ENCODE results near the gene PEAK3.

PEAK3 gene, protein sequence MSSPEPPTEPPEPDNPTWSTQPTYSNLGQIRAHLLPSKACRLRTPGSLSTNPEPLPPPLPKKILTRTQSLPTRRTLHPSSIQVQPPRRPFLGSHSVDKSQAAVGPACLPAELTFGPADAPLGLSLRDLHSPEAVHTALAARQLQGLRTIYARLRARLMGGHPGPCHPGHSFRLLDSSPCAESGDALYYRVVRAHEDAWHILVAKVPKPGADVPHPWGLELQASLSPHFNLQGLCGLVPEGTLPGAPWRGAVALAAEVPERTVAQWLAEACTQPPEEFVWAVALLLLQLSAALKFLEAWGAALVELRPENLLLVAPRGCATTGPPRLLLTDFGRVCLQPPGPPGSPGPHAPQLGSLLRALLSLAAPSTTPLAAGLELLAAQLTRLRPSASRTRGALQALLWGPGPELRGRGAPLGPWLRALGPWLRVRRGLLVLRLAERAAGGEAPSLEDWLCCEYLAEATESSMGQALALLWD
- 0 to 0.34 reads per million in 2 donors for total RNA-seq

DNA sequence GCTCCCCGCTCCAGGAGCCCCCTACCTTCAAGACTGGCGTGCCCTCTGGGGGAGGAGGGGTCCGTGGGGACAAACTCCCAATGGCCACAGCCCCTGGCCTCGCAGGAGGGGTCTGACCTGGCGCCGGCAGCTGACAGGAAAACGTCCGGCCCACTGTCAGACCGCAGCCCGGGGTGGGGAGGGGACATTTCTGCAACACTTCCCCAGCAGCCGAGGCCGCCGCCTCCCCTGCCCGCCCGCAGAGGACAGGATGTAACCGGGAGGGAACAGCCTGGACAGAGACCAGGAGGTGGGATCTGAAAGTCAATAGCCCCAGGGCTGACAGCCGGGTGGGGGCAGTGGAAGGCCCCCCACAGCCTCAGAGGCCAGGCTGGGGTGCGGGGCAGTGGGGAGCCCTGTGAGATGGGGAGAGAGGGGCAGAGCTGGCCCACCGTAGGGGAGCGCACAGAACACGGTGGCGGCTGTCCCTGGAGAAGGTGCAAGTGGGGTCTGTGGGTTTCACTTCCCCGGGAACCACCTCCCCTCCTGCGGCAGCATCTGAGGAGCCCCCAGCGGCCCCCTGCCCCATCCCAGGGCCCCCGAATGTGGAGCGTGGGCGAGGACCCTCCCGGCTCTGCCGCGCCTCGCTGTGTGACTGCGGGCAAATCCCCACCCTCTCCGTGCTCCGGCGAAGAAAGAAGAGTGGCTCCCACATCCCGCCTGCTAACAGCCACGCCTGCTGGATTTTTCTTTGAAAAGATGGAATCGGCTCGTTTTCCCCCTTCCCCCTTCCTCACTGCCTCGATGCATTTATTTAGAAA, at the start of gene PEAK3:
Gene PEAK3 (minus strand): TSS at position 114 of the 800 bp plus-strand sequence. CDS start 1,244 bp downstream, outside the sequence.
- DNase-seq: peak in 2 of 5 experiments; percentile 45 to 46

DNA sequence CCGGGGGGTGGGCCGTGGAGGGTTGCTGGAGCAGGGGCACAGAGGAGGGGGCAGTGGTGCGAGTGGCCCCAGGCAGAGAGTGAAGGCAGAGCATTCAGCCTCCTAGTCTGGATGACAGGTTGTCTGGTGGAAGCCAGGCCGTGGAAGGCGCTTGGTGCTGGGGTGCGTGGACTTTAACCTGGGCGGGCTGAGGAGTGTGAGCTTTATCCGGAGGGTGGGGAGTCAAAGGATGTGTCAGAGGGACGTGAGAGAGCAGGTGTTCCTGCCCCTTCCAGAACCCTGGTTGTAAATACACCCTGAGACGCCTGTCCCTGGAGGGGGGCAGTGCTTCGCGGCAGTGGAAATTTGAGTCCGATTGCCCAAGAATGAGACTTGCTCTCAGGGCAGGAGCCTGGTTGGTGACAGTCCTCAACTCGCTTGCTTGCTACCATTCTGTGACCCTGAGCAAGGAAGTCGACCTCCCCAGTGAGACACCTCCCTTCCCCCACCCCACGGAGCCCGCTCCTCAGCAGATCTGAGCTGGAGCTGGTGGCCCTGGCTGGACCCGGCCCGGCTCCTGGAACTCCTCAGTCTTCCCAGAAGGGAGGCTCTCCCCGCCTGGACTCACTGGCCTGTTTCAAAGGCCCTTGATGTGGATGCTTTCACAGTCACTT, 48.8 kb upstream of the PEAK3 start:
- DNase-seq: no peak

DNA sequence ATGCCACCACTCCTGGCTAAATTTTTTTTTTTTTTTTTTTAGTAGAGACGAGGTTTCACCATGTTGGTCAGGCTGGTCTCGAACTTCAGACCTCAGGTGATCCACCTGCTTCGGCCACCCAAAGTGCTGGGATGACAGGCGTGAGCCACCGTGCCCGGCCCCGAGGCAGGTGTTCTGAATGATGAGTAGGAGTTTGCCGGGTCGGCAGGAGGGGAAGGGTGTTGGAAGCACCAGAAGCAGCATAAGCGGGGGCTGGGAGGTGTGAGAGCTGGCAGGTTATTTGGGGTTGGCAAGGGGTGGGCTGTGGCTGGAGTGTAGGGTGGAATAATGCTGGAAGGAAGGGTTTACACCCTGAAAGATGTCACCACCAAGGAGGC, 48.3 kb upstream of the PEAK3 start:
- DNase-seq: no peak

DNA sequence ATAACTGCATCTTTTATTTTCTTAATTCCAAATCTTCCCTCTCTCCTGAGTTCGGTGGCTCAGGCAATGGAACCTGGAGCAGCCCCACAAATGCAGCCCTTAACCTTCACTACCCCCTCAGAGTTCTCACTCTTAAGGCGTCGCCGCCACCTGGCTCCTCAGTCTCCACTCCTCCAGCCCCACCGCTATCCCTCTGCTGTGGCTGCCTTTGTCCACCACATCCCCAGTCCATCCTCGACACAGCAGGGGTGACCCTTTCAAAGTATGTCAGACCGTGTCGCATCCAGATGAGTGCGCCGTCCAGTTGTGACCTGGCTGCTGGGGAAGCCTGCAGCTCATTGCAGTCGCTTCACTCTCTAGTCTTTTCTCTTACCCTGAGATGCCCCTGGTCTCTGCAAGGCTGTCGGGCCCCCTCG, 47.5 kb upstream of the PEAK3 start:
- no peak for DNase-seq

GRCh38 chr19:2329149-2329478, 47.1 kb upstream of the PEAK3 start:
- DNase-seq: no peak

- peak; percentile 85 to 94 (median 89) for DNase-seq
These were observed 46.6 kb upstream of the PEAK3 start, which contains the start of the genes LSM7 and SPPL2B for GRCh38 chr19:2328401-2329148. Gene LSM7 (minus strand): TSS chr19:2328586. CDS start chr19:2328566, 20 bp downstream. Gene SPPL2B (plus strand): TSS chr19:2328684. CDS start chr19:2328710, 26 bp downstream.

GRCh38 chr19:2327773-2328400, 45.9 kb upstream of the PEAK3 start:
- DNase-seq: peak in 4 of 5 experiments; percentile 20 to 95 (median 48)

DNA sequence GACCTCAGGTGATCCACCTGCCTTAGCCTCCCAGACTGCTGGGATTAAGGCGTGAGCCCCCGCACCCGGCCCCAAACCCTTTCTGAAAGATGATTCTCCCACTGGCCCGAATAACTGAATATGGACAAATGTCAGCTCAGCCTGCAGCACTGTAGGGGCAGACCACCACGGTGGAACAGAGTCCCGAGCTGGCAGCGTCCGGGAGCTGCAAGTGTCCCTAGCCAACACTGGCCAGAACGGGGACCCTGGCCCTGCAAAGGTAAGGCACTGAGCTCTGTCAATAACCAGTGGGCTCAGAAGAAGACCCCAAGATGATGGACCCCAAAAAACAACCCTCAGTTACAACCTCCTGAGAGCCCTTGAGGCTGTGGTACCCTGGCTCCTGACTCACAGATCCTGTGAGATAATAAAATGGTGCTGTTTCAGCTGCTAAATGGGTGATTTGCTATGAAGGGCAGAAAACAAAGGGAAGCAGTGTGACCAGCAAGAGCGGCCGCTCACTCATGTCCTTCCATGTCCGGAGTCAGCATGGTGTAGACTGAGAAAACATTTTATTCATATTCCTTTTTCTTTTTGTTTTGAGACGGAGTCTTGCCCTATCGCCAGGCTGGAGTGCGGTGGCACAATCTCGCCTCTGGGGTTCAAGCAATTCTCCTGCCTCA, 44.9 kb upstream of the PEAK3 start:
- DNase-seq: no peak

GRCh38 chr19:2325281-2326046, 43.5 kb upstream of the PEAK3 start:
- no peak for DNase-seq

DNA sequence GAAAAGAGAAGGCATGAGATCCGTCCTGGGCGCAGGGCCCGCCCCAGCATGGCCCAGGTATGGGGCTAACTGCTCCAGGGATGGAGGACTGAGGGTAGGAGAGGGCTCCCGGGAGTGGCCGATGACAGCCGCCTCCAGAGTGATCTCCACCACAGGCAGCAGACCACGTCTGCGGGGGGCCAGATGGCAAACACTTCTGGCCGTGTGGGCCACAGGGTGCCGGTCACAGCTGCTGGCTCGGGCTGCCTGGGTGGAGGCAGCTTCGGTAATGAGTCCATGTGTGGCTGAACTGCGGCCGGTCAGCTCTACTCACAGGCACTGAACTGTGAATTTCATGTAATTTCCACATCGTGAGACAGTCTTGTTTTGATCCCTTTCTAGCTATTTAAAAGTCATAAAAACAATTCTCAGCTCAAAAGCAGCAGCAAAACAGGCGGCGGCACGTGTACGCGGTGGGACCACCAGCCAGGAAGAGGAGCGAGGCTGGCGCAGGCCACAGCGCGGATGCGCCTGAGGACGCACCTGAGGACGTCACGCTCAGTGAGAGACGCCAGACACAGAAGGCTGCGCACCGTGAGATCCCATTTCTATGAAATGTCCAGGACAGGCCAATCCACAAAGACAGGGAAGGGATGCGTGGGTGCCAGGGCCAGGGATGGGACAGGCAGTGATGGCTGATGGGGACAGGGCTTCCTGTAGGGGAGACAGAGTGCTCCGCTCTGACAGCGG, 42.4 kb upstream of the PEAK3 start:
- no peak for DNase-seq

GRCh38 chr19:2323707-2324106, 41.7 kb upstream of the PEAK3 start:
- DNase-seq: no peak

DNA sequence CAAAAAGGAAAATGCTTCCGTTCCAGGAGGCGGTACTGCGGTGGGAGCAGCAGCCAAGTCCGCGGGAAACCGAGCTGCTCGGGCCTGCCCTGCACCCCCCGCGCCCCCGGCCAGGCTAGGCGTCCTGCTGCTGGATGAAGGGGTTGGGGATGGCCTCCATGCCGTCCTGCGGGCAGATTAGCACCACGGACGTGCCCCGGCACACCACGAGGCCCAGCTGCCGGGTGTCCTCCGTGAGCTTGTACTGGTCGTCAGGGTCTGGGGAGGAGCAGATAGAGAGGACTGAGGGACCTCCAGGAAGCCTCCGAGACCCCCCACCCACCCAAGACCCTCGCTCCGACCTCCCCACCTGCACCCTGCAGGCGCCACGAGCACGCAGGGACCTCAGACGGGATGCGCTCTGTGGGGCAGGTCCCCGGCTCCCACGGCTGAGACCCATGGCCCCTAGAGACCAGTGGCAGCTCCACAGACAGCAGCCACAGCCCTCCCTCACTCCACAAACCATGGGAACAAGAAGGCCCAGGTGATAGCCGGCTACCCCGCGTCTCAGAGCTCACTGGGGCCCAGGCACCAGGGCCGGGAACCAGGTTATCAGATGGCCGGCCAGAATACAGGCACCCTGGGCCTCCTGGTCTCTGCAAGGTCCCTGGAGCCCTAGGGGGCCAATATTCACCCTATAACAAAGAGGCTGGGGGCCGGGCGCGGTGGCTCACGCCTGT, 39.7 kb upstream of the PEAK3 start:
- DNase-seq: no peak

DNA sequence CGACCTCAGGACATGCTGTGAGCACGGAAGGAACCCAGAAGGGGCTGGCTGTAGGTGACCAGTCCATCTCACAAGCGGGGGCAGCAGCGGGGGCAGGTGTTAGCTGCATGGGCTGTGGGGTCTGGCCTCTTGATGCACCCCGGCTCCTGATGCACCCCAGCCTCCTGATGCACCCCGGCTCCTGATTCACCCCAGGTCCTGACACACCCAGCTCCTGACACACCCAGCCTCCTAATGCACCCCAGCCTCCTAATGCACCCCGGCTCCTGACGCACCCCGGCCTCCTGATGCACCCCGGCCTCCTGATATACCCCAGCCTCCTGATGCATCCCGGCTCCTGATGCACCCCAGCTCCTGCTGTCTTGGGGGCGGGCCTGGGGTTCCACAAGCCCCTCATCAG, 39.0 kb upstream of the PEAK3 start:
- DNase-seq: no peak

DNA sequence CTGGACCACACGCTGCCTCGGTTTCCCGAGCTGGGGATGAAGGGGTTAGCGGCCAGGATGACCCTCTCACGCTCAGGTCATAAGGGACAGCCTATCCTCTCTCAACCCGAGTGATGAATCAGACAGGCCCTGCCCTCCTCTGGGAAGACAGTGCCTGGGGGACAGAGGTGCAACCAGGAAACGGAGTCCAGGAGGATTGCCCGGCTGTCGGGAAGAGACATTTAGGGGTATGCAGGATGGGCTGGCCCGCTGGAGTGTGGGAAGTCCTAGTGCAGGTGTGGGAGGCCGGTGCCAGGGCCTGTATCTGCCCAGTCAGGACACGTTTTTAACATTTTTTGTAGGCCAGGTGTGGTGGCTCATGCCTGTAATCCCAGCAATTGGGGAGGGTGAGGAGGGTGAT, 38.1 kb upstream of the PEAK3 start:
- no peak for DNase-seq

- DNase-seq: no peak
These were observed 37.6 kb upstream of the PEAK3 start for GRCh38 chr19:2319551-2319950.

- no peak for DNase-seq
These were observed 36.9 kb upstream of the PEAK3 start for GRCh38 chr19:2318923-2319322.

- DNase-seq: no peak
These were observed 35.8 kb upstream of the PEAK3 start for GRCh38 chr19:2317756-2318155.

DNA sequence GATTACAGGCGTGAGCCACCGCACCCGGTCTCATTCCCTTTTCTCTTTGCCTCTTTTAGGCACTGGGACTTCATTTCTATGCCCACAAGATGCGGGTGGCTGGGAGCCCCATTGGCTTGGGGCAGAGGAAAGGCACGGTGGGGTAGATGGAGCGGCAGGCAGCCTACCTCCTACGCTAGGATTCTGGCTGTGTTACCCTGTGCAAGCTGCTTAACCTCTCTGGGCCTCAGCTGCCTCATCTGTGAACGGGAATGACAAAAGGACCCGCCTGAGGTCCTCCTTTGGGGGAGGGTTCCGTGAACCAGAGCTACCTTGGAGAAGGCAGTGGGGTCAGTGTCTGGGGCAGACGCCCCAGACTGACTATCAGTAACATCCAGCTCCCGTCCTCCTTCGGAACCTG, 35.3 kb upstream of the PEAK3 start:
- no peak for DNase-seq

DNA sequence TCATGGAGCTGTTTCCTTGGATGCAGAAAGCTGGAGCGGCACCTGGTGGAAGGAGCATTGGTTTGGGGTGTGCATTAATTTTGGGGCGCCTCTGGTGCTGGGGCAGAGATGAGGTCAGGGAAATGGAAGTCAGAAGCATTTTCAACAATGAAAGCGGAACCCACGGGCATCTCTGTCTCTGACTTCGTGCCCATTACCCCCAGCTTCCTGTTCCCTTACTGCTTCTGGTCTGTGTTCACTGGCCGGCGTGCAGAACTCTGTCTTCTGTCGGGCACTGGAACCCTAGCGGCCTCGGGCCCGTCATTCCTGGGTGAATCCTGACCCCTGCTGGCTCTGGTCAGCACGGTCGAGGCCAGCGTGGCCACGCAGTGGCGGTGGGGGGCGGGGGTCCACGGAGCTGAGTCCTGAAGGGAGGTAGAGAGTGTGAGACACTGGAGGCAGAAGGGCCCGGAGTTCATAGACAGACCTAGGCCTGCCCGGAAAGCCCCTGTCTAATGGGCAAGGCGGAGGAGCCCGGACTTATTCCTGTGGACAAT, 33.9 kb upstream of the PEAK3 start:
- DNase-seq: no peak

All from T-helper 2 cell (primary cell).